GM19395 (cell line): ENCODE results near the gene KRTDAP.

ENCODE experiments used
- ATAC-seq: cut with Tn5 transposase; IDR thresholded peaks from one replicate; pipeline ENCODE4 v1.9.1; 2021; ENCODE audit warnings: mild to moderate bottlenecking, moderate library complexity; ENCODE audit not compliant: unreplicated experiment

KRTDAP gene

GRCh38 chr19:35513628-35514281, 23.5 kb upstream of the KRTDAP start, which contains the start of gene DMKN:
TSS of gene DMKN (minus strand) at chr19:35513649. CDS start at chr19:35513475, 174 bp downstream.
- no peak for ATAC-seq

GRCh38 chr19:35512831-35513627, 22.8 kb upstream of the KRTDAP start:
- ATAC-seq = no peak

DNA sequence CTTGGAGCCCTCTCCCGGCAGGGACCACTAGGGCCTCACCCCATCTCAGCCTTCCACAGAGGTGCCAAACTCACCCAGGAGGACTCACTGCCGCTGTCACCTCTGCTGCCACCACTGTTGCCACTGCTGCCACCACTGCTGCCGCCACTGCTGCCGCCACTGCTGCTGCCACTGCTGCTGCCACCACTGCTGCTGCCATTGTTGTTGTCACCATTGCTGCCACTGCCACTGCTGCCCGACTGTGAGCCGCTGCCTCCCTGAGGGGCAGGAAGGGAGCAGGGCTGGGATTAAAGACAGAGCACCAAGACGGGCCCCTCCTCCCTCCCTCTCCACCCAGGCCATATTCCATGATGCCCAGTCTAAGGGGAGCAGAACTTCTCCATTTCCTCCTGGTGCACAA, 21.1 kb upstream of the KRTDAP start:
- no peak for ATAC-seq

DNA sequence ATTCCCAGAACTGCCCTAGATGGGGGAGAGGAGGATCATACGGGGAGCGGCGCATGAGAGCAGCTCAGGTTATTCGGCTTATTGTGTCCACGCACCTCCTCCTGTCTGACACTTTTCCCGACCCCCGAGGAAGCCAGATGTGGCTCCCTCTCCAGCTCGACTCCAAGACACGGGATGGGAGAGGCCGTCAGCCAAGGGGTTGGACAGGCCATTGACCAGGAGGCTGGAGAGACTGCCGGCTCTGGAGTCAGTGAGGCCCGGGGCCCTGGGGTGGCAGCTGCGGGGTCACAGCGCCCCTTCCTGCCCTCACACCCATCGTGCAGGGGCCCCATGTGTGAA, 20.3 kb upstream of the KRTDAP start:
- no peak for ATAC-seq

- ATAC-seq = no peak
Measured at GRCh38 chr19:35509861-35510625, 19.8 kb upstream of the KRTDAP start.

DNA sequence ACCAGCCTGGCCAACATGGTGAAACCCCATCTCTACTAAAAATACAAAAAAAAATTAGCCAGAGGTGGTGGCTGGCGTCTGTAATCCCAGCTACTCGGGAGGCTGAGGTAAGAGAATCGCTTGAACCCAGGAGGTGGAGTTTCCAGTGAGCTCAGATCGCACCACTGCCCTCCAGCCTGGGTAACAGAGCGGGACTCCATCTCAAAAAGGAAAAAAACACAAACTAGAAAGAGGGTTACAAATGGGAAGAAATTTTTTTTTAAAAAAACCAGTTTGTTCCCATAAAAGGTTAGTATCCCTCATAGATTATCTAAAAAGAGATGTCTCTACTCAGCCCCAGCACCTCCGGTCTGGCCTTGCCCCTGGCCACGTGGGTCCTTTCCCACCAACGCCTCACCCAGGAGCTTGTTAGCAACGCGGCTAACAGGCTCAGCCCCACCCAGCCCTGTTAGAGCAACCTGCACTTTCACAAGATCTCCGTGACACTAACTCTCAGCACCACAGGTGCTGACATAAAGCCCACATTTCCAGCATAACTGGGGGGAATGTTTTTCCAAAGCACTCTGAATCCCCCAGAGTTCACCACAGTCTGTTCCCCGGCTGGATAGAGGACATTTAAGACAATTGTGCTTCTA, 18.9 kb upstream of the KRTDAP start:
- ATAC-seq = no peak

- no peak for ATAC-seq
Measured at GRCh38 chr19:35508129-35508528, 17.9 kb upstream of the KRTDAP start.

- no peak for ATAC-seq
Measured at GRCh38 chr19:35507561-35507960, 17.3 kb upstream of the KRTDAP start.

- ATAC-seq = no peak
Measured at GRCh38 chr19:35506011-35506410, 15.7 kb upstream of the KRTDAP start.

DNA sequence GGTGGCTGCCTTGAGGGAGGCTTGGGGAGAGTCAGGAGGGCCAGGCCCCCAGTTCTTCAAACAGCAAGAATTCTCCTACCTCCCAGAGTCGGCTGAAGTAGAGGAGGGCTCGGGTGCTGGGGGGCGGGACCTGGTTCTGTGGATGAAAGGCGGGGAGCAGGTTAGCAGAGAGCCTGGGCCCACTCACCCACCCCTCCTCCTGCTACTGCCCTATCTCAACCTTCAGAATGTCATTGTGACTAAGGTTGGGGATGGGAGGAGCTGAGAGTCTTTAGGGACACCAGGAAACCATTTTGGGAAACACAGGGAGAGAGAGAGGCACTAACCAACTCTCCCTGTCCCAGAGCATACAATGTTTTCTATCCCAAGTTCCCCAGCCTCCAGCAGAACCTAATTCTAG, 12.5 kb upstream of the KRTDAP start:
- no peak for ATAC-seq

DNA sequence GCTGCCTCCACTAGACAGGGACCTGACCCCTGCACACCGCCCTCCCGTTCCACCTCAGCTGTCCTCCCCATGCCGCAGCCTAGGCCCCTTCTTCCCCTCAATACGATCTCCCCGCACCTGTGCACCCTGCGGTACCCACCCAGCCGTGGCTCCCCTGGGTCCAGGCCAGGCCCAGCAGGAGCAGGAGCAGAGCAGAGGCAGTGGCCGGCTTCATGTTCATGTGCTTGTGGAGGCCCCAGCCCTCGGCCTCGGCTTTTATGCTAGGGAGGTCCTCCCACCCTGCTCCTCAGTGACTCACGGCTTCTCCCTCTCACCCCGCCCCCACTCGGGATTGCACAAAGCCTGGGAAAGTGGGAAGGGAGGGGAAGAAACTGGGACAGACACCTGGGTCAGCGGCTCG, 11.4 kb upstream of the KRTDAP start:
- no peak for ATAC-seq

DNA sequence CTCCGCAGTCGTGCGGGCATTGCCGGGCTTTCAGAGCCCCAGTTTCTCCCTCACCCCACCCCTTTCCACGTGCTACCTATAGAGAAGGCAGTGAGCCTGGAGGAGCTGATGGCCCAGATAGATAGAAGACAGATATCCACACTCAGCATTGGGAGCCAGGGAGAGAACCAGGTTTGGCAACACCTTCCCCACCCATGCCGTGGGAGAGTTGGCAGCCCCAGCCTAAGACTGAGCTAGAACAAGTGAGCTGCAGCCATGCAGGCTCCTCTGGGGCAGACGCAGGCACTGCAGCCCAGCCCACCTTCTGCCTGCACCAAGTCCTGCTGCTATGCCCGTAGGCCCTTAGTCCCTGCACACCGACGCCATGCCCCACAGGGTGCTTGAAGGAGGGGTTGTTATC, 10.3 kb upstream of the KRTDAP start:
- no peak for ATAC-seq

DNA sequence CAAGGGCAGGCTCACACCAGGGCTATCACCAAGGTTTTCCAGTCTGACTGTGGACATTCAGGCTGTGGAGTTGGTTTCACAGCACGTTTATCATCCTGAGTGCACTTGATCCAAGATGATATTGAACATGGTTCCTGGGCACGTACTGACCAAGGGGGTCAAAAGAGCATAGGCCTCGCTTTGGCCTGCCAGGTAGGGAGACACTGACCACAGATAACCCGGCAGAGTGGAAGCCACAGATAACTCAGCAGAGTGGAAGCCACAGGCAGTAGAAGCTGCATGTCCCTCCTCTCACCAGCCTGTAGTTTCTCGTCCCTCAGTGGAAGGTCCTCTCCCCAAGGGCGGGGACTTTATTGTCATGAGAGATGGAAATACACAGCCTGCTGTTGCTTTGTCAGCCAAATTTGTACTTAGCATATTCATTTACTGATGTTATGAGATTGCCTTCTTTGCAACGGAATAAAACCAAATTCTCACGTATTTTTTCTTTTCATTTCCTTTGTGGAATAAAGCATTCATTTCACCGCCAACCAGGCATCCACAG, 8.8 kb upstream of the KRTDAP start:
- no peak for ATAC-seq

DNA sequence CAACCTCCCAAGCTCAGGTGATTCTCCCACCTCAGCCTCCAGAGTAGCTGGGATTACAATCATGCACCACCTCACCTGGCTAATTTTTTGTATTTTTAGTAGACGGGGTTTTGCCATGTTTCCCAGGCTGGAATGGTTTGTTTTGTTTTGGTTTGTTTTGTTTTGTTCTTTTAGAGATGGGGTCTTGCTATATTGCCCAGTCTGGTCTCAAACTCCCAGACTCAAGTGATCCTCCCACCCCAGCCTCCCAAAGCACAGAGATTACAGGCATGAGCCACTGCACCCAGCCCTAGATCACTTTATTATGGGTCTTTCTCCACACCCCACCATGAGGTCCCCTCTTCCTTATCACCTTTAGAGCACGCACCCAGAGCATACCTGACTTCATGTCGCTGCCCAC, 8.0 kb upstream of the KRTDAP start:
- no peak for ATAC-seq

GRCh38 chr19:35497406-35497805, 7.1 kb upstream of the KRTDAP start:
- no peak for ATAC-seq

DNA sequence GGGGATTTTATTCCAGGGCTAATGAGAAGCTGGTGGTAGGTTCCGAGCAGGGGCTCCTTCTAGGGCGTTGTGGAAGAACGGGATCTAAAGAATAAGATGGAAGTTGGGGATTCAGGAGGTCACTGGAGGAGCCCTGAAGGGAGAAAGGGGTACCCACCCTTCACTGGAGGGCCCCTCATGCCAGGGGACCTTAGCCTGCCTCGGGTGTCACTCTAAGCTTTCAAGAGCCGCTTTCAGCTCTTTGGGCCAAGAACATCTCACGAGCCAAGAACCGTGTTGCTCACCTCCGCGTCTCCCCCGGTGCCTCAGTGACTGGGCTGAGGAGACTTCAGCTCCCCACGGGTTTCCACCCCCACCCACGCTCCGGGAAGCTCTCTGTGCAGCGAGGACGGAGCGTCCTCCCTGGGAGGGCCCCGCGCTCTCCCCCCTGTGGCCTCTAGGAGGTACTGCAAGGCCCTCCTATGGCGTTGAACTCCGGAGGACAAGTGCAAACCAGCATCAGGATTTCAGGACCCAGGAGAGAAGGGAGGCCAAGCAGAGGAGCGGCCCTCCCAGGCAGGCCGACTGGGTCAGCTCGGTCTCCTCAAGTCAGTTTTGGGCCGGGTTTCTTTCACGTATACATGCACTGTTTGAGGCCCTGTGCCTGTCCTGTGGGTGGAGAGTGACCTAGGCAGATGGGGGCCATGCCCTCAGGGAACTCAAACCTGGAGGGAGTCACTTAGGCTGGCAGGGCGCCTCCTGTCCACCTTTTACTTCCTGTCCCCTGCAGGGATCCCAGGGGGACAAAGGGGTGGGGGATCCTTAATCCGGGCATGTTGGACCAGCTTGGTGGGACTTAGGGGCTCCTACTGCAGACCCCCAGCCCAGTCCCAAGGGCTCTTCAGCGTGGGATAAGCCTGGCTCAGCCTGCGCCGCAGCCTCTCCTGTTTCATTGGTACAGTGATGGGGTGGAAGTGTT, 5.1 kb upstream of the KRTDAP start:
- no peak for ATAC-seq

DNA sequence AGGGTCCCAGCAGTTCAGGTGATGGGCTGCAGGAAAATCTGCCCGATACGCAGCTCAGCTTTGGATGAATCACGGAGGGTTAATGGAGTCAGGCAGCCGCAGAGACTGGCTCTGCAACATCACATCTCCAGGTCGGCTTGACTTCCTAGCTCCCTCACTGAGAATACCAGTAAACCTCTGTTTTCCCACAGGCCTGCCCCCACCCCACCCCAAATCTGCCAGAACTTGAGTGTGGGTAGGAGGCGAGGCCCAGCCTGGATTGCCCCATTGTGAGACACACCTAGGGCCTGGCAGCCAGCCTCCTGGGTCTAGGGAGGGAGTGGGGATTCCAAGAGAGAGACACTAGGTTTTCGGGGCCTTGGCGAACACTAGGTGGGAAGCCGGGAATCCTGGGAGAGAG, 3.7 kb upstream of the KRTDAP start:
- ATAC-seq = no peak

DNA sequence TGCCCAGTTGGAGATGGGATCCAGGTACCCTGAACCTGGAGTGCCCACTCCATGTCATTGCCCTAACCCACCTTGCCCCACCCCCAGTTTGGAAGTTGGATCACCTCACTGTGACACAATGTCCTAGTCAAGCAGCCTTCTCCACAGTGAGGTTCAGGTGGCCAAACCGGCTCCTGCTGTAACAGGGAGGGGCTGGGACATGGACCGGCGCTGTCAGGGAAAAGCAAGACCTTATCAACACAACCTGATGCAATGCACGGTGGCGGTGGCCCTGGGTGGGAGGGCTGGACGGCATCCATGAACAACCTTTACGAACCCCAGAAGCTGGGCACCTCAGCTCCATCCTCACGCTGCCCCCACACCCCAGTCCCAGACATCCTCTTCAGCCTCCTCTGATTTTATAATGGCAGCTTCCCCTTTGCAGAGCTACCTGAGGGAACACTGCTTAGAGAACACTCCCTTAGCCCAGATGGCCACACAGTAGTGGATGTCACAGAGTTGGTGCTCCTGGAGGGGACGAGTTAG, 1.6 kb upstream of the KRTDAP start:
- no peak for ATAC-seq

GRCh38 chr19:35488677-35489076, 1.6 kb downstream of the KRTDAP start:
- no peak for ATAC-seq
